Measurements from ENCODE around the gene CNTNAP2. TPM values are rescaled to one million over a fixed set of nuclear protein-coding genes. Genes with fewer than 3 reads are reported as not detected.

CNTNAP2 gene
- total and polyA plus RNA-seq, 9 donors = 0.24 to 7.0 (median 1.5) TPM

- no peak for DNase-seq
- Histone ChIP-seq H3K4me3 (no peak overlapping the region), H3K27ac (no peak overlapping the region), H3K9me3 (no peaks in the 10 kb centered on the region), H3K36me3 (no peaks in the 10 kb centered on the region), H3K27me3 (no peaks in the 10 kb centered on the region), H3K4me1 (ENCODE audit: insufficient read depth) (no peaks in the 10 kb centered on the region)
- WGBS, 3 donors = 91 to 95% (median 94%) methylated on average over 6 of the region's 6 CpGs
- intact Hi-C loops (cut with DNase I) = no loop called here
- TF ChIP-seq CTCF (IDR thresholded peaks at IDR 0.05) = no peak
- TF ChIP-seq EP300 (IDR thresholded peaks at IDR 0.05) = no peak
- TF ChIP-seq POLR2A (IDR thresholded peaks at IDR 0.05) = no peak
Measured at GRCh38 chr7:148129023-148129422, 2012.4 kb downstream of the CNTNAP2 start.

- Histone ChIP-seq H3K4me3 (no peak overlapping the region), H3K27ac (no peak overlapping the region), H3K27me3 (no peaks in the 10 kb centered on the region), H3K4me1 (ENCODE audit: insufficient read depth) (no peaks in the 10 kb centered on the region), H3K9me3 (no peaks in the 10 kb centered on the region), H3K36me3 (no peaks in the 10 kb centered on the region)
- 52 to 76% (median 61%) methylated on average over 2 of the region's 2 CpGs for WGBS, 3 donors
- no peak for DNase-seq
- no peak for TF ChIP-seq CTCF (IDR thresholded peaks at IDR 0.05)
- TF ChIP-seq EP300 (IDR thresholded peaks at IDR 0.05) = no peak
- no peak for TF ChIP-seq POLR2A (IDR thresholded peaks at IDR 0.05)
- intact Hi-C loops (cut with DNase I) = no loop called here
Measured at GRCh38 chr7:148135116-148135515, 2018.5 kb downstream of the CNTNAP2 start.

GRCh38 chr7:148135997-148136396 lies 2019.4 kb downstream of the CNTNAP2 start:
- Histone ChIP-seq H3K36me3 (no peaks in the 10 kb centered on the region), H3K4me1 (ENCODE audit: insufficient read depth) (no peaks in the 10 kb centered on the region), H3K4me3 (no peak overlapping the region), H3K27me3 (no peaks in the 10 kb centered on the region), H3K9me3 (no peaks in the 10 kb centered on the region), H3K27ac (no peak overlapping the region)
- intact Hi-C loops (cut with DNase I) = no loop called here
- 86 to 100% (median 87%) methylated on average over 3 of the region's 3 CpGs for WGBS, 3 donors
- TF ChIP-seq POLR2A (IDR thresholded peaks at IDR 0.05) = no peak
- DNase-seq = no peak

GRCh38 chr7:148142660-148143248 lies 2026.2 kb downstream of the CNTNAP2 start:
- no peak overlapping the region for H3K27ac ChIP-seq
- no peak for TF ChIP-seq CTCF (IDR thresholded peaks at IDR 0.05)
- TF ChIP-seq EP300 (IDR thresholded peaks at IDR 0.05) = no peak
- no peak for TF ChIP-seq POLR2A (IDR thresholded peaks at IDR 0.05)
- no peak for DNase-seq
- H3K9me3 ChIP-seq = no peaks in the 10 kb centered on the region
- WGBS, 3 donors = 51 to 55% (median 52%) methylated on average over 4 of the region's 4 CpGs
- intact Hi-C loops (cut with DNase I) = no loop called here
- H3K4me3 ChIP-seq = no peak overlapping the region
- H3K36me3 ChIP-seq = no peaks in the 10 kb centered on the region
- H3K4me1 ChIP-seq (ENCODE audit: insufficient read depth) = no peaks in the 10 kb centered on the region
- no peaks in the 10 kb centered on the region for H3K27me3 ChIP-seq

GRCh38 chr7:148144827-148145226 lies 2028.2 kb downstream of the CNTNAP2 start:
- TF ChIP-seq EP300 (IDR thresholded peaks at IDR 0.05) = no peak
- no peak for TF ChIP-seq POLR2A (IDR thresholded peaks at IDR 0.05)
- TF ChIP-seq CTCF (IDR thresholded peaks at IDR 0.05) = no peak
- DNase-seq = no peak
- WGBS, 3 donors = 49 to 55% (median 50%) methylated on average over 4 of the region's 4 CpGs
- Histone ChIP-seq H3K9me3 (no peaks in the 10 kb centered on the region), H3K27ac (no peak overlapping the region), H3K27me3 (no peaks in the 10 kb centered on the region), H3K4me3 (no peak overlapping the region), H3K36me3 (no peaks in the 10 kb centered on the region), H3K4me1 (ENCODE audit: insufficient read depth) (no peaks in the 10 kb centered on the region)
- intact Hi-C loops (cut with DNase I) = no loop called here
